Measurements from ENCODE around the gene NELFB.

The NELFB gene

GRCh38 chr9:137254624-137255447 is at the start of gene NELFB:
TSS of gene NELFB (plus strand) at chr9:137255327.
- peak; percentile 91 to 96 for DNase-seq

- no peak for DNase-seq
Measured at GRCh38 chr9:137206602-137207001, 48.5 kb upstream of the NELFB start.

GRCh38 chr9:137211532-137211931 is 43.6 kb upstream of the NELFB start:
- DNase-seq = no peak

GRCh38 chr9:137212520-137212919 is 42.6 kb upstream of the NELFB start:
- no peak for DNase-seq

GRCh38 chr9:137213160-137214060 is 41.7 kb upstream of the NELFB start:
- DNase-seq = no peak

GRCh38 chr9:137214620-137215019 is 40.5 kb upstream of the NELFB start:
- DNase-seq = no peak

- DNase-seq = no peak
Measured at GRCh38 chr9:137215196-137215986, 39.7 kb upstream of the NELFB start.

GRCh38 chr9:137216188-137216965 is 38.8 kb upstream of the NELFB start:
- no peak for DNase-seq

GRCh38 chr9:137217276-137218211 is 37.6 kb upstream of the NELFB start:
- no peak for DNase-seq

GRCh38 chr9:137218212-137218753 is 36.8 kb upstream of the NELFB start:
- no peak for DNase-seq

- no peak for DNase-seq
Measured at GRCh38 chr9:137218754-137219271, 36.3 kb upstream of the NELFB start.

GRCh38 chr9:137219757-137220316 is 35.3 kb upstream of the NELFB start:
- DNase-seq = no peak

- no peak for DNase-seq
Measured at GRCh38 chr9:137220317-137221094, 34.6 kb upstream of the NELFB start.

GRCh38 chr9:137221095-137221505 is 34.0 kb upstream of the NELFB start:
- no peak for DNase-seq

GRCh38 chr9:137221506-137222111 is 33.5 kb upstream of the NELFB start:
- DNase-seq = no peak

- no peak for DNase-seq
Measured at GRCh38 chr9:137222190-137223077, 32.7 kb upstream of the NELFB start, which contains the start of gene RNF208. TSS of gene RNF208 (minus strand) at chr9:137222240. CDS start at chr9:137221212, 1,028 bp downstream.

All from CD4-positive, alpha-beta T cell treated with Interferon alpha-2 for 1 hour (primary cell).